Kidney glomerular epithelial cell (primary cell): ENCODE data around the gene NOL3.
A peak's percentile ranks its signal among the peaks of the same experiment; 100 is the strongest.

Experiments
- DNase-seq: peaks from one replicate; lab custom pipeline; 2025; lab: John Stamatoyannopoulos, UW

Gene NOL3

DNA sequence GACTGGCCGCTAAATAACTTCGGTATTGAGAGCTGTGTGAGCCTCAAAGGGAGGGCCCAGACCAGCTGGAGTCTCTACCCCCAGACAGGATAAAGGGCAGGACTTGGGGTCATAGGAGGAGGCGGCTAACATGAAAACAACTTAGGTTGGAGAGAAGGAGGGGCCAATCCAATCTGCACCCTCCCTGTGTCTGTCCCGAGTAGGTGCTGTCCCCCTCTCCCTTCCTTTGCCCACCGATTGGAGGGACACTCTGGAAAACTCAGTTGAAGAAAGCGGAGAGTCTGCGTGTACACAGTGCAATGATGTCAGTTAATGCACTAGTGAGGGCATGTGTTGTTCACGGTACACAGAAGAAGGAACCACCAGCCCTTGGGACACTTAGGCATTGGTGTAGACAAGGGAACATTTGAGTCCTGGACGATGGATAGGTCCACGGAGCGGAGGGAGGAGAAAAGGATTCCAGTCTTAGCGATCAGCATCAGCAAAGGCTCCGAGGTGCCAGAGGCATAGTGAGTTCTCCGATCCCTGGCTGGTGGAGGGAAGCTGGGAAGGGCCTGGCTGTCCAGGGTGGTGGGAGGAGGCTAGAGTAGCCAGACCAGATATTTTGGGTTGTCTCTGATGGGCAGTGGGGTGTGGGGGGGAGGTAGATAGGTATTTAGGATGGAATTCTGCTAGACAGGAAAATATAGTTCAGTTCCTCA, 761 bp downstream of the NOL3 start:
- DNase-seq = no peak

- no peak for DNase-seq
These were observed 3.0 kb downstream of the NOL3 start for GRCh38 chr16:67173323-67173722.

DNA sequence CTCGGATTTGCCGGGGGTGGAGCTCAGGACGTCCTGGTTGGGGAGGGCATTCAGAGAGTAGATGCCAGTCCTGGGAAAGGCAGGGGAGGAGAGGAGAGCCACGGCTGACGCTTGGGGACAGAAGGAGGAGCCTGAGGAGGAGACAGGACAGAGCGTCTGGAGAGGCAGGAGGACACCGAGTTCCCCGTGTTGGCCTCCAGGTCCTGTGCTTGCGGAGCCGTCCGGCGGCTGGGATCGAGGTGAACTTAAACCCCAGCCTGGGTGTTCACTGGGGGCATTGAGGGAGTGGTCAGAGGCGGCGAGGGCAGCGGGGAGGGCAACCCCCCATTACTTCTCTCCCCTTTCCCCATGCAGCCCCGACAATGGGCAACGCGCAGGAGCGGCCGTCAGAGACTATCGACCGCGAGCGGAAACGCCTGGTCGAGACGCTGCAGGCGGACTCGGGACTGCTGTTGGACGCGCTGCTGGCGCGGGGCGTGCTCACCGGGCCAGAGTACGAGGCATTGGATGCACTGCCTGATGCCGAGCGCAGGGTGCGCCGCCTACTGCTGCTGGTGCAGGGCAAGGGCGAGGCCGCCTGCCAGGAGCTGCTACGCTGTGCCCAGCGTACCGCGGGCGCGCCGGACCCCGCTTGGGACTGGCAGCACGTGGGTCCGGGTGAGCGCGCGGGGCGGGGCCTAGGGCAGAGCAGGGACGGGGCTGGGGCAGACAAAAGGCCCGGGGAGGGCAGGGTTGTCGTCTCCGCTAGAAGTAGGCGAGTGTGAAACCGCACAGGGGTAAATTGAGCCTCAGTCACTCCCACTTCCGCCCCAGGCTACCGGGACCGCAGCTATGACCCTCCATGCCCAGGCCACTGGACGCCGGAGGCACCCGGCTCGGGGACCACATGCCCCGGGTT, 3.7 kb downstream of the NOL3 start:
- DNase-seq = peak; percentile 77

- DNase-seq = no peak
These were observed 4.4 kb downstream of the NOL3 start for GRCh38 chr16:67174706-67175231.

DNA sequence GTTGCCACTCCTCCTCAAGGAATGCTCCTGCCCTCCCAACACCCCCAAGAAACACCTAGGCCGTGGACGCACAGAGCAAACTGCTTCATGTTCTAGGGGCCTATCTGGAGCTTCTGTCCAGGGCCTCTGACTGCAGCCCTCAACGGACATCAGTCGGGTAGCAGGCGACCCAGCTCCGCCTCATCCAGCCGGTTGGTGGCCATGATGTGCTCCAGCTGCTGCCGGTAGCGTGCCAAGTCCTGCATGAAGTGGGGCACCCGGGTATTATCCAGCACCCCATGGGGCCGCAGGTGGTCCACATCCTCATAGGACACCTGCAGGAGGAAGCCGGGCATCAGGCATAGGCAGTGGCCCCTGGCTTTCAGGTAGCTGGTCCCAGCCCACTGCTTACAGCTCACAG, 6.3 kb downstream of the NOL3 start:
- DNase-seq = no peak

GRCh38 chr16:67177743-67178699, 7.7 kb downstream of the NOL3 start:
- peak; percentile 15 for DNase-seq

DNA sequence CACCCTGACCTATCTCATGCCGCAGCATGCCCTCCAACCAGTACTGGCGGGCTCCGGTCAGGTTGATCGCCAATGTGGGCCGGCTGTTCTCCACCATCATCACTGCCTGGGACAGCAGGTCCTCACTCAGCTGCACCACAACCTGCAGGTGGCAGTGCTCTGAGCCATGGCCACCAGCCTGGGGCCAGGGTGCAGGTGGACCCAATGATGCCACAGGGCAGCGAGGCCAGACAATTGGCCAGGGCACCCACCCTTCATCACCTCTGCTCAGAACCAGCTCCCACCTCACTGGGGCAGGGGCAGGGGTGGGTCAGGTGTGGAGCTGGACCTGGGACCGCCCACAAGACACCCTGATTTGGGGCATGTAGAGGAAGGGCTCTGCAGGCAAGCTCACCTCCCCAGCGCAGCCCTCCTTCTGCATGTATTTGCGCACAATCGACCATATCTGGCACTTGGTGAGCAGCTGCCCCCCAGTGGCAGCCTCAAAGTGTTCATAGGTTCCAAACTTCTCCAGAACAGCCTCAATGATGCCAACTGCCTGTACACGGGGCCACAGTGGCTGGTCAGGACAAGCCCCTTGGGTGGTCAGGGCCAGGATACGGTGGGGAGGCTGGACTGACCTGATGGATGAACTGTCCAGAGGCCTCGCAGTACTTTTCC, 9.2 kb downstream of the NOL3 start:
- DNase-seq = no peak

GRCh38 chr16:67180166-67180565, 9.8 kb downstream of the NOL3 start:
- no peak for DNase-seq

- peak; percentile 46 for DNase-seq
These were observed 11.0 kb downstream of the NOL3 start for GRCh38 chr16:67181346-67181745.

DNA sequence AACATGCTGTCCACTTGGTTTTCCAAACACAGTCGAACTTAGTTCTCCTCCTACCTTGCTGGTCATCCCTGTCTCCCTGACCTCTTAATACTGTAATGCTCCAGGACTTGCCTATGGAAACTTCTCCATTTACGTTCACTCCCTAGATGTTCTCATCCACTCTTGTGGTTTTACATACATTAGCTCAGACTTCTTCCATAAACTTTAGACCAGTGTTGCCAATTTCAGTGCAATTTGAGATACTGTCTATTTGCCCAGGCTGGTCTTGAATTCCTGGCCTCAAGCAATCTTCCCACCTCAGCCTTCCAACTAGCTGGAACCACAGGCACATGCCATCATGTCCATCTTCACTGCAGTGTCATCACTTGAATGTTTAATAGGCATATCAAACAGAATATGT, 11.9 kb downstream of the NOL3 start:
- no peak for DNase-seq

GRCh38 chr16:67183284-67183626, 12.9 kb downstream of the NOL3 start:
- no peak for DNase-seq

- peak; percentile 95 for DNase-seq
These were observed 13.5 kb downstream of the NOL3 start, which contains the start of gene MATCAP1 for GRCh38 chr16:67183627-67184452. TSS of gene MATCAP1 (minus strand) at chr16:67183963. CDS start at chr16:67180610, 3,353 bp downstream.

- DNase-seq = no peak
These were observed 14.2 kb downstream of the NOL3 start for GRCh38 chr16:67184453-67184994.

GRCh38 chr16:67184995-67185650, 14.8 kb downstream of the NOL3 start:
- DNase-seq = peak; percentile 58

GRCh38 chr16:67185651-67186134, 15.4 kb downstream of the NOL3 start:
- no peak for DNase-seq

DNA sequence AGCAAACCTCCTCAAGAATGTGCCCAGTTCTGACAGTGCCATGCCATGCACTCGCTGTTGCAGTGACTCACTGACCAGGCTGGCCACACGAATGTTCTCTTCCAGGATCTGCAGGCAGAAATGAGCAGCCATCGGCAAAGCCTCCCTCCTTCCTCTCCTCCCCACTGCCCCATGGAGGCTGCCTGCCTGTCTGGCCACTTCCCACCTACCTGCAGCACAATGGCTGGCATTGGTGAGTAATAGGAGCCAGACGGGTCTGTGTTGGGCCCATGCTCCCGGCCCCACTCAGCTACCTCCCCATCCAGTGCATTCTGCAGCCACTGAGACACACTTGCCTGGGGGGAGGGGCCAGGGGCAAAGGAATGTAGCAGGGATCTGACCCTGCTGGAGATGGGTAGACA, 16.2 kb downstream of the NOL3 start:
- peak; percentile 80 for DNase-seq

GRCh38 chr16:67187175-67187890, 17.0 kb downstream of the NOL3 start:
- DNase-seq = no peak

DNA sequence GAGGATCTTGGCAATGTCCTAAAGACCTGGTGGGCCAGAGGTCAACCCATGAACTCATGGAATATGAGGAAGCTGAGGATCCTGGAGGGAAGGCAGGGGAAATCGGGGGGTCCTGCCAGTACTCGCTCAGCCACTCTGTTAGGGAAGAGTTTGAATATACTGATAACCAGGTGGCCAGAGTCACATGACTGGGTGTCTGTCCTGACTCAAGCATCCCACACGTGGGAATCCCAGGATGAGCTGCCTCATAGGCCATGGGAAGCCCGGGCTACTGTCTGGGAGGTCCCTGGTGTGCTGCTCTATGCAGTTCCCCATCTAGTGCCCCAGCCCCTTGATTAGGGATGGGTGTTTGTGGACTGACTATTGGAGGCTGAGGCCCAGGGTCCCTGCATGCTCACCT, 18.0 kb downstream of the NOL3 start:
- no peak for DNase-seq

DNA sequence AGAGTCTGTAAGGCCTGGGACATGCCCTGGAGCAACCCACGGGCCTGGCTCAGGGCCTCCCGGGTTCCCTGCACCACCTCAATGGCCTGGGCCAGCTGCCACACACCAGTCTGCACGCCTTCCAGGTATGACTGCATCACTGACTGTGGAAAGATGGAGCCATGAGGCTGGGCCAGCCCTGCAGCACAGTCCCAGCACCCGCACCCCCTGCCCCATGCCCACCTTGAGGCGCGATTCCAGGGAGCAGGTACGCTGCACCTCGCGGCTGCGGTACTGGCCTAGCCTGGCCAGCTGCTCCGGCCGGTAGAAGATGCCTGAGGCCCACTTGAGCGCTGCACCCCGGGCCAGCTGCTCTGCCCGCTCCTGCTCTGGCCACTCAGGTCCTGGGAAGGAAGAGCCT, 18.5 kb downstream of the NOL3 start:
- DNase-seq = no peak
